Measurements from ENCODE around the gene ACYP2.
"Not testable (repeated sequence)": the region's sequence is repeated elsewhere in the genome, so short reads cannot be mapped to it uniquely, and the experiment has no call there.

ACYP2 gene

DNA sequence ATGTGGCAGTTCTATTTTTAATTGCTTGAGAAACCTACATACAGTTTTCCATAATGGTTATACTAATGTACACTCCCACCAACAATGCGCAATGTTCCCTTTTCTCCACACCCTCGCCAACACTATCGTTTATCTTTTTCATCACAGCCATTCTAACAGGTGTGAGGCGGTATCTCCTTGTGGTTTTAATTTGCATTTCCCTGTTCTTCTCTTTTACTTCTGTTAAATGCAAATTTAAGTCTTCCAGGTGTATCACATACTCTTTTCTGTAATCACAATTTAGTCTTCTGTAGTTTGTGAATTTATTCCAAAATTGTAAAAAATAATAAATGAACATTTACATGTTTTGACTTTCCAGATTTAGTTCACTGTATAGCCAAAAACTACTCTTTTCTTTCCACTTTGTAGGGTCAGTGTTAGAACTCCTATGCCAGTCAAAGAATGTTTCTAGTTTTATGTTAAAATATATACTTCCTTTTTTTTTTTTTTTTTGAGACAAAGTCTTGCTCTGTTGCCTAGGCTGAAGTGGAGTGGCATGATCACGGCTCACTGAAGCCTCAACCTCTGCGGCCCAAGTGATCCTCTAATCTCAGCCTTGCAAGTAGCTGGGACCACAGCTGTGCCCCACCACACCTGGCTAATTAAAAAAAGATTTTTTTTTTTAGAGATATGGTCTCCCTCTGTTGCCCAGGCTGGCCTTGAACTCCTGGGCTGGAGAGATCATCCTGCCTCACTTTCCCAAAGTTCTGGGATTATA lies 15.4 kb upstream of the ACYP2 start:
- DNase-seq = no peak

- DNase-seq = no peak
Measured at GRCh38 chr2:54100772-54101171, 14.6 kb upstream of the ACYP2 start.

DNA sequence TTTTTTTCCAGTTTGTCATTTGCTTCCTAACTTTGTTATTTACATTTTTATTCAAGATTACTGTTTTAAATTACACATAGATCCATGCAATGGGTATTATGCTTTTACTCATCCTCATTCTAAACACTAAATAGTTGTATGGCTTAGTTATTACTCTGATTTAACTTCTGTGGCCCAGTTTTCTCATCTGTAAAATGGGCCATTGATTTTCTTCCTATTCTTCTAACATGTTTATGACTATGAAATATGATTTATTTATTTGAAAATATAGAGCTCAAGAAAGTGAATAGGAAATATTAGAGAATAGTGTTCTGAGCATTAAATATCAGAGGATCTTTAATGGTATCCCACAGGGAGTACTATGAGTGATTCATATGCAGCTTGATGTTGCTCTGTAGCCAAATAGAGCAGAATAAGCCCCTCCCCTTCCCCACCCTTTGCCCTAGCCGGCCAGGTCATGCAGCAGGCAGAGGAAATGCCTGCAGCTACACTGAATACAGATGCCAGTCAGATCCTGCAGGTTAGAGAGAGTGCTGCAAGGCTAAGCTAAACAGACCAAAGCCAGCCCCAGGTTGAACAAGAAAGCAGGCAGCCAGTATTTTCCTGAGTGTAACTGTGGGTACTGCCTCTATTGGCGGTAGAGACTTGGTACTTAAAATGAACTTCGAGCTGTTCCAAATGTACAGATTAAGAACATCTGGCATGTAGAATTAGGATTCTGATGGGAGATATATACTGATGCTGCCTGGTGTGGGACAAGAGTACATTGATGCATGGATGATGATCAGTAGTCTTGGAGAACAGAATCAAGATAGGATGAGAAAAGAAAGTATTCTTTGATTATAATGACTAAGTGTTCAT lies 11.7 kb upstream of the ACYP2 start:
- DNase-seq = no peak

DNA sequence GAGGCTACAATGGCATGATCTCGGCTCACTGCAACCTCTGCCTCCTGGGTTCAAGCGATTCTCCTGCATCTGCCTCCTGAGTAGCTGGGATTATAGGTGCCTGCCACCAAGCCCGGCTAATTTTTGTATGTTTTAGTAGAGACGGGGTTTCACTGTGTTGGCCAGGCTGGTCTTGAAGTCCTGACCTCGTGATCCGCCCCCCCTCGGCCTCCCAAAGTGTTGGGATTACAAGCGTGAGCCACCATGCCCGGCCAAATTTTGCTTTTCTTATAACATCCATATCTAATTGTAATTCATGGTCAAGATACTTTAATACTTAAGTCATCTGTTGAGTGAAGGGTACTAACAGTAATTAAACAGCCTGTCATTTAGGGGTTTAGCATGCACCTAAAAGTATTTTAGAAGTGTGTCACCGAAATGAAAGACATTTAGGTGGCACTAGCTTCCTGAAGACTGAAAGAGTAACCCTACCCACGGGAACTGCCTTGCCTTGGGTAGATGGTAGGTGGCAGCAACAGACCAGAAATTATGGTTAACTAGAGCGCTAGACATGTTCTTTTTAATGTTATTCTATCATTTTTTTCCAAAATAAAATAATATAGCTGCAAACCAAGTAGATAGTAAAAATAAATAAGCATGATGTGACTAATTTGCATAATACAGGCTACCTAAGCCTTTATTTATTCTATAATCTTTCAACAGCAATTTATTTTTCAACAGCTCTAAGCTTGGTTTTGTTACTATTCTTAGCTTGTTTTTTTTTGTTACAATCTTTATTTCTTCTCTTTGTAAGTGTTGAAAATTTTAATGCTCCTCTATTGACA lies 8.6 kb upstream of the ACYP2 start:
- peak; percentile 45 to 63 for DNase-seq

- DNase-seq = no peak
Measured at GRCh38 chr2:54107455-54107764, 8.0 kb upstream of the ACYP2 start.

DNA sequence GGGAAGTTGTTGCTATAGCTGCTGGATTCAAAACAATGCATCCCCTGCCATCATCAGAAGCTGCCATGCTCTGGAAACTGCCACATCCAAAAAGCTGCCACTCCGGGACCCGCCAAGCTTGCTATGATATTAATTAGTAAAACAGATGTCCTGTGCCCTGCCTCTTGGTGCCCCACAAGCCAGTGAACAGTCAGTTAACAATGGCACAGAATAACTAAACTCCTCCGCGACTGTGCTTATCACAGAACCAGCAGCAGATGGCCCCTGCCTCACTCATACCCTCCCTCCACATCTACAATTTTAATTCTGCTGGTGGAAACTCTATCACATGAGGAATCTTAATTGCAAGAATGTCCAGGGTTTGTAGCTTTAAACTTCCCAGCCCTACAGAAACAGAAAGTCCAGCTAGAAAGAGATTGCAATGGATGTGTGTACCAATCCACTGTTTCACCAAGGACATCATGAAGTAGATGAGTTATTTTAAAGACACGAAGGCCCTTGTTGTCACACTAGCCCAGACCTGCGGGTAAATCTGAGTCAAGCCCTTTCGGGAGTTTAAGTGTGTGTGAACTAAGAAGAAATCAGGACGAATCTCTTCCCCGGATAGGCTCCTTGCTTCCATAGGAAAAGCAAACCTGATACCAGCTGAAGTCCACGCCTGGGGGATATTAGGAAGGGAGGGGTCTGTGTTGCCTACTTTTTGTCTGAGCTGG lies 7.4 kb upstream of the ACYP2 start:
- DNase-seq = no peak

- DNase-seq = no peak
Measured at GRCh38 chr2:54109848-54110247, 5.6 kb upstream of the ACYP2 start.

DNA sequence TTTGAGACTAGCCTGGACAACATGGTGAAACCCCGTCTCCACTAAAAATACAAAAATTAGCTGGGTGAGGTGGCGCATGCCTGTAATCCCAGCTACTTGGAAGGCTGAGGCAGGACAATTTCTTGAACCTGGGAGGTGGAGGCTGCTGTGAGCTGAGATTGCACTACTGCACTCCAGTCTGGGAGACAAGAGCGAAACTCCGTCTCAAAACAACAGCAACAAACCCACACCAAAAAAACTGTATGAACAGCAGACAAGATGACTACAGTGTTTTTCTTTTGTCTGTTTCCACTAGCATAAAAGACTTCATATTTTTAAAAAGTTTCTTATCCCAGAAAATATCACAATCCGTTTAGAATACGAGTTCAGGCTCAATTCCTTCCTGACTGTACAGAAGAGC lies 936 bp upstream of the ACYP2 start:
- not testable (repeated sequence) for DNase-seq

DNA sequence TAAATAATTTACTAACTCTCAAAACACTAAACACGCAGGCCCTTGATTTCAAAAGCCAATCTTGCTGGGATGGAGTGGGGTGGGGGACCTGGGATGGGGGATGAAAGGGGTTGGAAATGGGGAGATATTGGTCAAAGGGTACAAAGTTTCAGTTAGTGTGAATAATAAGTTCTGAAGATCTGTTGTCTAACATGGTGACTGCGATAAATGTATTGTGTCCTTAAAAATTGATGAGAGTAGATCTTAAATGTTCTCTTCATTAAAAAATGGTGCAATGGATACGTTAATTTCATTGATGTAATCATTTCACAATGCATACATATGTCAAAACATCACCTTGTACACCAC lies 505 bp upstream of the ACYP2 start:
- DNase-seq = no peak

DNA sequence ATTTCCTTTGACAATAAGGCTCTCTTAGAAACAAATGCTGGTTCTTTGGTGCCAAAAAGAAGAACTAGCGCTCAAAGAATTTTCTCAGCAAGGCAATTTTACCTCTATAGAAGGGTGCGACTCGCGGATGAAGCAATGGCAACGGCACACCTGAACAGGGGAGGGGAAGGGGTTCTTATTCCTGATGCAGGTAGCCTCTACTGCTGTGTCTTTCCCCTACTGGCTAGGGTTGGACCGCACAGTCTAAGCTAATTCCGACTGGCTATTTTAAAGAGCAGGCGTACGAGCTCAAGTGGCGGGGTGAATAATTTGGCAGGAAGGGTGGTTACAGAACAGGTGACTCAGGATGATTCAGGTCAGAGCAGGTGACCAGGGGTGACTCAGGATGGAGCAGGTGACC lies 1.2 kb downstream of the ACYP2 start:
- DNase-seq = not testable (repeated sequence)

GRCh38 chr2:54120950-54121349 lies 5.5 kb downstream of the ACYP2 start:
- DNase-seq = no peak

DNA sequence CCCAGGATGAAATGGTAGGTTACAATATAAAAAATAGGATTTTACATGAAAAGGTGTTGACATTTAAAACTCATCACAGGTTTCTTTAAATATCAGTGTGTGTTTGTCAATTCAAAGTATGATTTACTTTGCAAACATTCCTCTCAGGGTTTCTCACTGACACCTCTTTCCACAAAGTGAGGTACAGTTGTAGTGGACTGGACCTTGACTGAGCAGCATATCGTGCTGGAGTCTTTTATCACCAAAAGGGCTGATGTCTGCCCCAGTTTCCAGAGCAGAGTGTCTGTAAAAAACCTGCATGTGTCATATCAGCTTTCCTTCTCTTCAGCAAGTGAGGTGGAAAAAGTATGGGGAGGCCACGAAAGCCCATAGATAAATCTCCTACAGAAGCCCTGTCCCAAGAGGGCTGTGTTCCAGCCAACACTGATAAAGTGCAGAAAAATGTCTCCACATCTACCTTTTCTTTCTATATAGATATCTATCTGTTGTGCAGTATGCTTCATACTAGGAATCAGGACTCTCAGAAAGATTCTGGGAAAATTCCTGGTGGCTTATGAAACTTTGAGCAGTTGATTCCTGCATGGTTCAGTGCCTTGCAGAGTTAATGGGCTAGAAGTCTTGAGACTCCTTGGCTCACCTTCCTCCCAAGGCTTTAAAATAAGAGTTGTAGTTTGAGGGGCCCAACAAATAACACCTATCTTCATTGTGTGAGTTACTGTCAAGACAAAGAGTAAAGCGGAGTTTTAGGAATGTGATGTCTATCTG lies 6.9 kb downstream of the ACYP2 start:
- DNase-seq = no peak

GRCh38 chr2:54122939-54123338 lies 7.5 kb downstream of the ACYP2 start:
- no peak for DNase-seq

- not testable (repeated sequence) for DNase-seq
Measured at GRCh38 chr2:54127174-54127573, 11.8 kb downstream of the ACYP2 start.

- no peak for DNase-seq
Measured at GRCh38 chr2:54133056-54133455, 17.6 kb downstream of the ACYP2 start.

DNA sequence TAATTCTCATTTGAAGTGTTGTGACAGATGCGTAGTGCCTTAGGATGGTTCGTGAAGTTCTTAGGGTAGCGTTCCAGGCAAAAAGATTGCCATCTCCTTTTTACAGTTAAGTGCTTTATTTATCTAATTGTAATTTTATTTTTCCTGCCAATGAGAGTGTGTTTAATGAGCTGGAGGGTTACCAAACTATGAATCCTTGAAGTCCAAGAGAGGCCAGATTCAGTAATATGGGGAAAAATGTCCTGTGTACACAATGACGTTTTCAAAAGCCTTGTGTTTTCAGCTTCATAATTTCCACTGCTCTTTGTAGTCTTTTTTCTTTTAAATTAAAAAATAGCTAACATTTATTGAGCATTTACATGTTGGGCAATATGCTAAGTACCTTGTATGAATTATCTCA lies 23.8 kb downstream of the ACYP2 start:
- DNase-seq = peak in 1 of 2 experiments; percentile 4

- no peak for DNase-seq
Measured at GRCh38 chr2:54143780-54144179, 28.4 kb downstream of the ACYP2 start.

GRCh38 chr2:54148391-54148790 lies 33.0 kb downstream of the ACYP2 start:
- no peak for DNase-seq

GRCh38 chr2:54149638-54150441 lies 34.4 kb downstream of the ACYP2 start:
- DNase-seq = peak in 1 of 2 experiments; percentile 4

DNA sequence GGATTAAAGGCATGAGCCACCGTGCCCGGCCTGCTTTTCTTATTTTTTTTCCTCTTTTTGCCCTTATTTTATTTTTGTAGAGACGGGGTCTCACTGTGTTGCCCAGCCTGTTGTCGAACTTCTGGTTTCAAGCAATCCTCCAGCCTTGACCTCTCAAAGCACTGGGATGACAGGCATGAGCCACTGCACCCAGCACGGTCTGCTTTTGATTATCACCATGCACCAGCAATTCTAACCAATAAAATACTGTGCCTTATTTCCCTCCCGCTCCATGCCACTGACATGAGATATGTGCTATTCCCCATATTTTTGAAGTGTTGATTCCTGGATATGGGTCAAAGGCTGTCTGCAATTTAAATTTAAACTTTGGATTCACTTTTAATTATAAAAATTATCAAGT lies 42.9 kb downstream of the ACYP2 start:
- DNase-seq = no peak

Data from NCI-H446 (cell line).